HG02763 (cell line): ENCODE results near the gene COMMD9.
A peak's percentile ranks its signal among the peaks of the same experiment; 100 is the strongest.

Experiments
- ATAC-seq: cut with Tn5 transposase; IDR thresholded peaks from one replicate; pipeline ENCODE4 v1.9.1; 2021; ENCODE audit warnings: mild to moderate bottlenecking, moderate library complexity; ENCODE audit not compliant: unreplicated experiment

Gene COMMD9

DNA sequence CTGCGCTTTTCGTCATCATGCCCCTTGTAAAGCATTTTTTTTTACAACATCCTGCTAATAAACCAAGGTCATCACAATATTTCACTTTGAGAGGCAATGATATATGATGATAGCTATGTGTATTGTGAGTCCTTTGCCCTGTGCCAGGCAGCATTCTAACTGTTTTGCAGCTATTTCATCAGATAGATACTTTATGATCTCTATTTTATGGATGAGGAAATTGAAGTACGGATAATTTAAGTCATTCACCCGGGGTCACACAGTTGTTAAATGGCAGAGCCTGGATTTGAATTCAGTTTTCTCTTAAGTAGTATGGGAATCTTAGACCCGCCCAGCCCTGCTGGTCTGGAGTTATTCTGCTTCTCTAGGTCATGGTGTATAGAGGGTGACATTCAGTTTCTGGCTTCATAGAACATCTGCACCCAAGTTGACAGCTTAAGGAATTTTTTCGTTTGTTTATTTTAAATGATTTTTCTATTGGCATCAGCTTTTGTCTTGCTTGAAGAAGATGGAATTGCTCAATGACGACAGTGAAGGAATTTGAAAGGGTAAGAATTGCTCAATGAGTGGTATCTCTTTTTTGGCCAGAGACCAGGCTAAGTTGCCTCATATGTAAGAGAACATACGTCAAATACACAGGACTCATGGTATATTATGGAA, 7.8 kb upstream of the COMMD9 start:
- no peak for ATAC-seq

DNA sequence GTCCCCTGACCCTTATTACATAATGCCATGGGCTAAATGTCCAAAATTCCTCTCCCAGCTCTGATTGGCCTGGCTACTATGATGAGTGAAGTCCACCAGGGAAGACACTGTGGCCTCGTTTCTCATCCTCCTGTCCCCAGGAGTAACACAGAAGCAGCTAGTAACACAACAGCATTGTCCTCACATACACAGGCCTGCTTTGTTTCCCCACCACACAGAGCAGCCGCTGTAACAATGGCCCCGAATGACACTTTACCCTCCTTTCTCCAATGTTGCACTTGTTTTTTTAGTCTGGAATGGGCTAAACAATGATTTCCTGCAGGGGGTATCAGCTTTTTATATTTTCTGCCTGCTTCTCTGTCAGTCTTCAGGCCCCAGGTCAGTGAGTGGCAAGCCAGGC, 6.7 kb upstream of the COMMD9 start, which contains the start of gene PRR5L:
PRR5L (plus strand) TSS at position 363 of the 400 bp plus-strand sequence. CDS start 104,834 bp downstream, outside the sequence.
- no peak for ATAC-seq

DNA sequence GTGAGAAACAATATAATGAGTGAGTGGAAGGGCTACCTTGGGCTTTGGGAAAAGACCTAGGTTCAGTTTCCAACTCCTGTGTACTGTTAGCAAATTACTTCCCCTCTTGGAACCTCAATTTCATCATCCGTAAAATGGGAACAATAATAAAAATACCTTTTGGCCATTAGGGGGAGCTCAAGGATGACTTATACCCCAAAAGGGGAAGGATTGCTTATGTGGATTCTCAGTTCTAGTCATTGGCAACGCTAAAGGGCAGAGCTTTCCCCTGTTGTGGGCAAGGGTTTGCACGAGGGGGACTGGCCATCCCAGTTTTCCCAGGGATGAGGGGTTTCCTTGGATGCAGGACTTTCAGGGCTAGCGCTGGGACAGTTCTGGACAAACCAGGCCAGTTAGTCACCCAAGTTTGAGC, 3.1 kb upstream of the COMMD9 start:
- no peak for ATAC-seq

DNA sequence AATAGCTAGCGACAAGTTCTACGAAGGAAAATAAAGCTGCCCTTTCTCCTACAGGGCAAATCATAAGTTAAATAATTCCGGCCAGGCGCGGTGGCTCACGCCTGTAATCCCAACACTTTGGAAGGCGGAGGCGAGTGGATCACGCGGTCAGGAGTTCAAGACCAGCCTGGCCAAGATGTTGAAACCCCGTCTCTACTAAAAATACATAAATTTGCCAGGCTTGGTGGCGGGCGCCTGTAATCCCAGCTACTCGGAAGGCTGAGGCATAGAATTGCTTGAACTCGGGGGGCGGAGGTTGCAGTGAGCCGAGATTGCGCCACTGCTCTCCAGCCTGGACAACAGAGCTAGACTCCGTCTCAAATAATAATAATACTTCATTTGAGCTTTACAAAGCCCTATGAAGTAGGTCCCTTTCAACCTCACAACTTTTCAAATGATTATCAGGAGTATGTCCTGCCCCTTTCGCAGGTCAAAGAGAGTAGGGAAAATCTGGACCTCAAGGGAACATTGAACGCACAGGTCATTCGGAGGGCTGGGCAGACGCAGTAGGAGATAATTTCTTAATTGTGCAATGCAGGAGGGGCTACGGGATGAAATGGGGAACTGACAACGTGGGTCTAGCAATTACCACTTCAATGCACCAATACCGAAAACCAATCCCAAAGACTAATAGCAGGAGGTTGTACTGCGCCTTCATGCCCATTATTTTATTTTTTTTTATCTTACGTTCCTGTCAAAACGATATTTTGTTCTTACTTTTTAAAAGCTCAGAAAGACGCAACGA, 590 bp downstream of the COMMD9 start:
- no peak for ATAC-seq

DNA sequence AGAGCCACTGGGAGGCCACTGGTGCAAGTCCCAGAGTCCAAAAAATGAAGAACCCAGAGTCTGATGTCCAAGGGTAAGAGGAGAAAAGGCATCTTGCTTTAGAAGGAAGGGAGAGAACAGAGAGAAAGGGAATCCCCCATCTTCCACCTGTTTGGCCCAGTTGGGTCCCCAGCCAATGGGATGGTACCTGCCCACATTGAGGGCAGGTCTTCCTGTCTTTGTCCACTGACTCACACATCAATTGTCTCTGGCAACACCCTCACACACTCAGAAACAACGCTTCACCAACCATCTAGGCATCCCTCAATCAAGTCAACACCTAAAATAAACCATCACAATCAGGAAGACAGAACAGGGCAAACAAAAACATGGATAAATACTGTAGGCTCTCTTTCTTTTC, 6.3 kb downstream of the COMMD9 start:
- no peak for ATAC-seq

DNA sequence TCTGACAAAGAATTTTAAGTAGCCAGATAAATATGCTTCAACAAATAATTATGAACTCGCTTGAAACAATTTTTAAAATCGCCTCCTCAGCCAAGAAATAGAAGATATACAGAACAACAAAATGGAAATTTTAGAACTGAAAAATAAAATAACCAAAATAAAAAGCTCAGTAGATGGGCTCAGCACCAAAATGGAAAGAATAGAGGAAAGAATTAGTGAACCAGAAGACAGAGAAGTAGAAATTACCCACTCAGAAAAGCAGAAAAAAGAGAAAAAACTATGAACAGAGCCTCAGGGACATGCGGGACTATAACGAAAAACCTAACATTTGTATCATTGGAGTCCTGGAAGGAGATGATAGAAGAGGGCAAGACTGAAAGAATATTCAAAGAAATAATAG, 7.4 kb downstream of the COMMD9 start:
- ATAC-seq = no peak

DNA sequence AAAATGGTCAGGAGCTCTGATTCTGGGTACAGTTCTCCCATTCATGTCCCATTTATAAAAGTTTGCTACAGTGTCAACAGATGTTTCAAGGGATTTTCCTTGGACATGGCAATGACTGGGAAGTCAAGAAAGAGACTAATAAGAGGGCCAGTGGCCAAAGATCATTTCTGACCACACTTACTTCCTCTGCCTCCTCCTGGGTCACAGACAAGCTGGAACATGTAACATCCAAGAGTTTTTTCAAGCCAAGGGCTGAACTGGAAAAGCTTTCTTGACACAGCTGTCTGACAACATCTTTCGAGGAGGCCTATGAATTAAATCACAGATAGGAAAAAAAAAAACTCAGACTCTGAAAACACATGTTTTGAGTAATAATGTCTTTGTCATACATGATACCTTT, 8.7 kb downstream of the COMMD9 start:
- ATAC-seq = no peak

DNA sequence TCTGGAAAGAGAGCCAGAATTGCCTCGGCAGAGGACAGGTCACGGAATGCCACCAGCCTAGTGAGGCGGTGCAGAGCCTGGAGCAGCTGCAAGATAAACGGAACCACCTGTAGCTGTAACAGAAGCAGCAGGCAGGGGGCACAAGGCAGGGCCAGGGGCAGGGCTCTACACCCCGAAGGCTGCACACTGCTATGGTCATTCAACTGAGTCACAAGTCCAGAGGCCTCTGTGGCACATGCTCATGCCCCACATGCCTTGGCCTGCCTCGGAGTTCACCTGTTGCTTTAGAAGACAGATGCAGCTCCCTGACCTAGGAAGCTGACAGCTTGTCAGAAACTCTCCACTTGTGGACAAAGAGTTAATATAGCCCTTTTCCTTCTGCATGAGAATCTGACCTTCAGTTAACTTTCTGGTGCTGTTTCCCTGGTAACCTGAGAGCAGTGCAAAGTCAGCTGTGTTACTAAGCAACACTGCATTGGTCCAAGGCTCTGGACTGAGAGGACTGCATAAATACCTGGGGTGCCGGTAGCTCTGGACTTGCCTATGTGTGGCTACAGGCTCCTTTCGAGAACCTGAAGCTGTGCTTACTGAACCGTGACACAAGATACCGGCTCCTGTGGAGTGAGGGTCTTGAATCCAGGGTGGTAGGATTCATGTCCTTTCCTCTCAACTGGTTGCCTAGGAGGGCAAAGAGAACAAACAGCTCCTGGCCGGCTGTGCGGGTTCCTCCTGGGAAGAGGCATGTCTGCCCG, 10.5 kb downstream of the COMMD9 start:
- no peak for ATAC-seq

DNA sequence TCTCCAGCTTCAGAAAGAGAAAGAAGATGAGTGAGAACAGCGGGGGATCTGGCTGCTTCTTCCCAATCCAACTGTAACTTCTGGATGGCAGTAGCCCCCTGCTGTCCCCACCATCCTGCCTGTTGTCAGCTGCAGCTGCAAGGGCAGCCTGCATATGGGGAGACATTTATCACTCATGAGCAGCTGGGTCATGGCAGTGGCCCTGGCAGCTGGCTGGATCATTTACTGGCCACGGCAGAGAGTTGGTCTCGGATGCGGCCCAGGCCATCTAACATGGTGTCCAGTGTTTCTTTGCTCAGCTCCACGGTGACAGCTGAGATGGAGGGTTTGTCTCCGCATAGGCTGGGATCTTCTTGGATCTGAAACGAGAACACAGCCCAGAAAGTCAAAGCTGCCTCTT, 14.8 kb downstream of the COMMD9 start:
- no peak for ATAC-seq

DNA sequence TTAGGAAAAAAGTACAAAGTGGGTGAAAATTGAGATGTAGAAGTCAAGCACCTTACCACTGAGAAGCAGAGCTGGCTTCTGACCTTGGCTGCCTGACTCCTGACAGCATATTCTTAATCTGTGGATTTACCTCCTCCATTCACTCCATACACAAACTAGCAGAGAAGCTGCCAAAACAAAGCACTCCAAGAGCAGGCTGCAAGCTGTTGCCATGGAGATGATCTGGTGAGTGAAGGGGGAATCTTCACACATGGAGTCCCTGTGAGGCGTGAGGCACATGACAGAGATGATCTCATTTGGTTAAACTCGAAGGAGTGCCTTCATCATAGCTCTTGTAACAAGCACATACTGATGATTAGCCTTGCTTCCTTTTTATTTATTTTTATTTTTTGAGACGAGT, 16.1 kb downstream of the COMMD9 start:
- ATAC-seq = no peak

DNA sequence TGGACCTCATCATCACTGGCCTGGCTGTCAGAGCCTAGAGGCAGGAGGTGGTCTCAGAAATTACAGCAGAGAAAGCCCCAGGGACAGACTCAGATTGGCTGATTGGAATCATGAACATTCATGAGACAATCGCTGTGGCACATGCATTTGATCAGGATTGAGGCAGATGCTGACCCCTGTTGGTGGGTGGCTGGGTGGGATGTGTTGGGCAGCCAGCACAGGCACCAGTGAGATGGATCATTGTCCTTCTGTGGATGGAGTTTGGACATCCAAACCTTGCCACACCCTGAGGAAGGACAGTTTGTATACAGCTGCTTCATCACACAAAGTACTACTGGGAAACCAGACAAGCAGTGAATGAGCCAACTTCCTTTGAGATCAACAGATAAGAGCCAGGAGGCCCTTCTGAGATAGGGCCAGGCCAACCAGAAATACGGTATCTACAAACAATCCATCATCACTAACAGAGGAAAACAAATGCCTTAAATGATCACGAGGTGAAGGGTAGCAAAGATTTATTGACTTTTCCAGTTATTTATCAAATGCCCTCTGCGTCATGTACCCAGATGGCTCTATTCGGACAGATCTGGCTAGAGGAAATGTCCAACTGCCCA, 17.3 kb downstream of the COMMD9 start:
- no peak for ATAC-seq

DNA sequence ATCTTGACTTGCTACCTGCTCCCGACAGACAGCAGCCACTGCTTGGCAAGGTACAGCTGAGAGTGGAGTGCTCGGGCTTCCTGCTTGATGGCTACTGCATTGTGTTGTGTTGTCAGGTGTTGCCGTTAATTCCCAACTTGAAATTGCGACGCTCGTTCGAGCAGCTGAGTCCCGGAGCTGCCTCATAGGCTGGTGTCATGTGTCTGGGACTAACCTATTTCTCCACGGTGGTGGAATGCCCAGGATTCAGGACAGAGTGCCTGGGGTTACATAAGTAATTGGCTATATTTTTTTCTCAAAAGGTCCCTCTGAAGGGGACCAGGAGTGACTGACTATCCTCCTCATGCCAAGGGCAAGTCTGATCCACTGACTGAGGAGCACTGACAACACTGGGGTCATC, 18.5 kb downstream of the COMMD9 start:
- ATAC-seq = no peak

DNA sequence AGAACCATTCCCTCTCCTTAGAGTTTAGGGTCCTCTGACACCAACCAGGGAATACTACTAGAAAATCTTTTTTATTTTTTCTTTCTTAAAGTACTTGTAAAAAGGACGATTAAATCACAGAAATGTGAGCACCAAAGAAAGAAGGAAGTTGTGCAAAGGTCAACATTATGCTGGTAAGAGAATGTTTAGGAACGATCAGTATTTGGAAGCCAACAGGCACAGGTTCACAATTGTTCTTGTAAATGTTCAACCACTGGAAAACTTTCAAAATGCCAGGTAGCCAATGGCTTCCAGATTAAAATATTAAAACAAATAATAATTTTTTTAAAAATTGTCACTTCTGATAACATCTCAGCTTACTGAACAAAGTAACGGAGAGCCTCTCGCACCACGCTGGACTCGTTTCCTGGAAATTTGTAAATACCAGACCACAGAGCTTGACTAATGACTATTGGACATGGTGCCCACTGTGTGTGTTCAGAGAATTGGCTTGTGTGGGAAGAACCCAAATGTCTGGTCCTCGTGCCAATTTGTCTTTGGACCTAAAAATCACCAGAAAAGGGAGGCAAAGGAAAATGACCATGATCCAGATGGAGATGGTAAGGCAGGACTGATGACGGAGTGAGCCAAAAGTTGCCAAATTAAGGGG, 20.8 kb downstream of the COMMD9 start:
- no peak for ATAC-seq

DNA sequence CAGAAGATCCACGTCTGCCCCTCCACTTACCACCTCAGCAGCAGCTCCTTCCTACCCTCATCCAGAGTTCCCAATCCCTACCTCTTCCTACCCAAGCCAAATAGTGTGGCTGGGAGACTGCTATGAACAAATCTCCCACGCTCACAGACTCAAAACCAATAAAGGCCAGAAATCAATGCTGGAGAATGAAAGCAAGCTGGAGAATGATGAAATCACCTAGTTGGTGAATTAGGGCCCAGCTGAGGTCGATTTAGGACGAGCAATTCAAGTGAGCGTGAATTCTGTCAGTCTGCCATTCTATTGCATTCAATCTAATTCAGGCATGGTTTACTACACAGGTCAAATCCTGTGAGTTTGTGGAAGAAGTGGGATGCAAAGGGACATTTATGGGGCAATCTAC, 22.5 kb downstream of the COMMD9 start:
- no peak for ATAC-seq

DNA sequence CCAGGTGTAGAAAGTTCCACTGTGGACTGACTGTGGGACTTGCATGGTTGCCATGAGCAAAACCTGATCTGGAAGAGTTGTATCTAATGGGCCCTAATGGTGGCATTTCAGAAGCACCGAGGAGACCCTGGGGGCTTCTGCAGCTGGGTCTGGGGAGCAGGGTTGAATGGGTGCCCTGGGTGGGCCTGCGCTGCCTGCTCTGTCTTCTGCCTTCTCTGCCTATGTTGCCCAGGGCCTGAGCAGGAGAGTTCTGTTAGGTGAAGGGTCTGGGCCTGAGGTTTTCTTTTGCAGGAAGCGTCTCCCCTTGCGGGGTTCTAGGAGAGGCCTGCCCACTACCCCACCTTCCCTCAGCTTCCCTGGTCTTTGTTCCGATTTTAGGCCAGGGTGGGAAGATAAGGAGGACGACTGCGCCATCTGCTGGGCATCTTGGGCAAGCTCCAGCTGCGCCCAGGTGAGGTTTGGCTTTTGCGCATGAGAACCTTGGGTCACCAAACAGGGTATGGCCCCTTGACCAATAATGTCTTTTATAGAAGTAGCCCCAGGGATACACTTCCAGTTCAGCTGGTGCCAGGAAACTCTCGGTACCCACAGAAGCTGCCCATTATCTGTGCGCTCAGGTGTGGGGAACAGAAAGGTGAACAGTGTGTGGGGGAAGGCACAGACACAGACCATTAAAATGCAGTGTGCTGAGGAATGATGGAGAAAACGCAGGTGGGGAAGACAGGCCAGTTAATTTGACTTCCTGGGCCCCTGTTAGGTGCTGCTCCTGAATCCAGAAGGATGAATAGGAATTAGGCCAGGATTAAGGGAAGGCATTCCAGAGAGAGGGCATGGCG, 23.2 kb downstream of the COMMD9 start:
- peak; percentile 72 for ATAC-seq

DNA sequence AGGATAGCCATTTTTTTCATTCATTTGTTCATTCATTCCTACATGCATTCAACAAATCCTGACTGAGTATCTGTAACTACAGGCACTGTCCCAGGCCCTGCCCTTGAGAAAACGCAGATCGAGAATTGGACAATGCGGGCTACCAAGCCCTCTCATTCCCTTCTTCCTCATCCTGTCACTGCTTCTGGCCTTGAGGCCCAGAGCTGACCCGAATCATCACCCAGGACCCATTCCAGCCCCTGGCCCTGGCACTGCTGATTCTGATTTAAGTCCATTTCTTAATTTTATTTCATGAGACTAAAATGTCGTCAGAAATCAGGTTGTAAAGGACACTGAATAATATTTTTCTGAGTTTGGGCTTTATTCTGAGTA, 24.3 kb downstream of the COMMD9 start:
- ATAC-seq = no peak

DNA sequence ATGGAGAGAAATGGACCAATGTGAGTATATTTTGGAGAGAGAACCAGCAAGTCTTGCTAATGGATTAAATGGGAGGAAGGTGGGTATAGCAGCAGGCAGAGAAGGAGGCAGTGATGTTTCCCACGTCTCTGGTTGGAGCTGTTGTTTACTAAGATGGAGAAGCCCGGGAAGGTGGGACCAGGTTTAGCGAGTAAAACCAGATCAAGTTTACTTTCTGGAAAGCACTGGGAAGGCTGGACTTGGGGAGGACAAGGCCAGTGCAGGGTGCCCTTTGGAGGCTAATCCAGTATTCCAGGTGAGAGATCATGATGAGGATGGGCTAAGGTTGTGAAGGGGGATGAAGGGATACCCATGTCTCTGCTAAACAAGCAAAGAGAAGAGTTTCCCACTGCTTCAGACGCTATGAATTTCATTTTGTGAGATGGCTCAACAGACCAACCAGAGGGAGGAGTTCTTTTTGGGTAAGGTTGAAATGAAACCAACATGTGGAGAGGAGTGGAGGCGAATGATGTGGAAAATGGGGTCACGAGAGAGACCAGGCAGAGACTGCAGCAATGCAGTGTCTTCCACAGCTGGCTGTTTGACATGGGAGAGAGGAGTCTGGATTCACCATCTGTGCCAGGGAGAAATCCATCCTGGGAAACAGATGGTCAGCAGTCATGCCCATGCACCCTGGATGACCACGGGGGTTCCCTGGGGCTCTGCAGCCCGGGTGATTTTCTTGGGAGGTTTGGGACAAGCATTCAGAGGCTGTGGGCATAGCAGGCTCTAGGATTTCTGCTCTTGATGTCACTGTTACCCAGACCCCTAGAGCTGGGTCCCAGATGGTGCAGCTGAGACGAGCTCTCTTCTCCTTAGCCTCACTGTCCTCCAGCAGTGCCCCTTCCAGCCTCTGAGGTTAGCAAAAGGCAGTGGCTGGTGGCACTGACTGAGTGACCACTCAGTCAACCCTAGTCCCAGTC, 24.9 kb downstream of the COMMD9 start:
- ATAC-seq = no peak

DNA sequence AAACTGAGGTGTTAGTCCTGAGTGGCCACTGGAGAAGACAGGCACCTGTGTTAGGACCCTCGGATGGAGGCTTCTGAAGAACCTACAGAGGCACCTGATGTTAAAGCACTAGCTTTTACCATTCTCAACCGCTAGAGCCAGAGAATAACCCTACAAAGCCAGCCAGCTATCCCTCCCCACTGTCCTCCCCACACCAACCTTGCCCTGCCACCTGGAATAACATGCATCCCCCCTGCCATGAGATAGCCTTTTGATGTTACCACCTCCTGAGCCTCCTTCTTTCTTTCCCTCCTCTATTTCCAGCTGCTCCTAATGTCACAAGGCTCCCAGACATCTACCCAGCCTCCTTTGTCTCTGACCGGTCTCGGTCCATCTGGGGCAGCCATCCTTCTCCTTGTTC, 28.1 kb downstream of the COMMD9 start:
- ATAC-seq = no peak
